Measurements from ENCODE around the gene SRGAP1.

Gene SRGAP1

GRCh38 chr12:64083285-64084210, 239.0 kb downstream of the SRGAP1 start (continued):
- no peak for TF ChIP-seq ZNF292 (tag by site-specific recombination; IDR thresholded peaks at IDR 0.05; ENCODE audit: borderline replicate concordance, low read depth)
- no peak for TF ChIP-seq TCF7L2 (IDR thresholded peaks at IDR 0.05; ENCODE audit: borderline replicate concordance, low read depth, low read length)
- TF ChIP-seq ZNF19 (tag by site-specific recombination; IDR thresholded peaks at IDR 0.05; ENCODE audit: low read depth) = no peak
- no peak for TF ChIP-seq ZNF530 (tag by site-specific recombination; IDR thresholded peaks at IDR 0.05; ENCODE audit: low read depth)
- no peak for TF ChIP-seq ZNF37A (tag by site-specific recombination; IDR thresholded peaks at IDR 0.05)
- TF ChIP-seq ZSCAN4 (tag by site-specific recombination; IDR thresholded peaks at IDR 0.05) = no peak
- no peak for TF ChIP-seq ZNF777 (tag by site-specific recombination; IDR thresholded peaks at IDR 0.05; ENCODE audit: borderline replicate concordance)
- no peak for TF ChIP-seq ZNF48 (tag by site-specific recombination; IDR thresholded peaks at IDR 0.05)
- no peak for TF ChIP-seq ZNF704 (tag by site-specific recombination; IDR thresholded peaks at IDR 0.05)
- TF ChIP-seq ZNF488 (tag by site-specific recombination; IDR thresholded peaks at IDR 0.05) = no peak
- TF ChIP-seq HIC1 (tag by site-specific recombination; IDR thresholded peaks at IDR 0.05) = no peak
- TF ChIP-seq ZBTB17 (tag by site-specific recombination; IDR thresholded peaks at IDR 0.05) = peak; percentile 90
- no peak for TF ChIP-seq ZNF433 (tag by site-specific recombination; IDR thresholded peaks at IDR 0.05; ENCODE audit: low read depth)
- TF ChIP-seq ZNF248 (tag by site-specific recombination; IDR thresholded peaks at IDR 0.05) = no peak
- TF ChIP-seq ZNF621 (tag by site-specific recombination; IDR thresholded peaks at IDR 0.05) = no peak
- no peak for TF ChIP-seq ZSCAN5A (tag by site-specific recombination; IDR thresholded peaks at IDR 0.05)
- TF ChIP-seq ZNF549 (tag by site-specific recombination; IDR thresholded peaks at IDR 0.05) = no peak
- TF ChIP-seq PRDM2 (tag by site-specific recombination; IDR thresholded peaks at IDR 0.05; ENCODE audit: borderline replicate concordance) = no peak
- TF ChIP-seq ZBTB11 (tag by site-specific recombination; conservative IDR thresholded peaks at IDR 0.05; ENCODE audit: low read depth) = no peak
- TF ChIP-seq ZIC2 (tag by site-specific recombination; IDR thresholded peaks at IDR 0.05) = no peak
- TF ChIP-seq ZFP69B (tag by site-specific recombination; IDR thresholded peaks at IDR 0.05) = peak; percentile 98
- no peak for TF ChIP-seq ZNF23 (tag by site-specific recombination; IDR thresholded peaks at IDR 0.05; ENCODE audit: borderline replicate concordance)
